ENCODE measurements around the gene RAI14.

Gene RAI14

GRCh38 chr5:34844106-34844505, 188.0 kb downstream of the RAI14 start:
- Histone ChIP-seq H2AFZ (ENCODE audit: low read depth, low read length) (no peak overlapping the region), H3K4me3 (ENCODE audit: low read length) (no peak overlapping the region), H3K36me3 (ENCODE audit: insufficient read depth, low read length) (no peaks in the 10 kb centered on the region), H3K9me3 (ENCODE audit: low read length) (peaks cover 5% of the 10 kb centered on the region), H3K4me1 (ENCODE audit: insufficient read depth, low read length) (peaks cover 8% of the 10 kb centered on the region), H3K27me3 (ENCODE audit: insufficient read depth, low read length) (no peaks in the 10 kb centered on the region)

- Histone ChIP-seq H3K27me3 (ENCODE audit: insufficient read depth, low read length) (no peaks in the 10 kb centered on the region), H2AFZ (ENCODE audit: low read depth, low read length) (no peak overlapping the region), H3K36me3 (ENCODE audit: insufficient read depth, low read length) (no peaks in the 10 kb centered on the region), H3K4me3 (ENCODE audit: low read length) (no peak overlapping the region), H3K9me3 (ENCODE audit: low read length) (peaks cover 5% of the 10 kb centered on the region), H3K4me1 (ENCODE audit: insufficient read depth, low read length) (peaks cover 3% of the 10 kb centered on the region)
Observed at GRCh38 chr5:34844999-34845398, 188.9 kb downstream of the RAI14 start.

- no peaks in the 10 kb centered on the region for H3K36me3 ChIP-seq (ENCODE audit: insufficient read depth, low read length)
- H3K9me3 ChIP-seq (ENCODE audit: low read length): peaks cover 5% of the 10 kb centered on the region
Observed at GRCh38 chr5:34847056-34847455, 190.9 kb downstream of the RAI14 start.

GRCh38 chr5:34847552-34847951, 191.4 kb downstream of the RAI14 start:
- H3K4me1 ChIP-seq (ENCODE audit: insufficient read depth, low read length): peaks cover 2% of the 10 kb centered on the region
- H3K27me3 ChIP-seq (ENCODE audit: insufficient read depth, low read length): no peaks in the 10 kb centered on the region
- peaks cover 3% of the 10 kb centered on the region for H3K9me3 ChIP-seq (ENCODE audit: low read length)
- no peaks in the 10 kb centered on the region for H3K36me3 ChIP-seq (ENCODE audit: insufficient read depth, low read length)
- H2AFZ ChIP-seq (ENCODE audit: low read depth, low read length): no peak overlapping the region
- H3K4me3 ChIP-seq (ENCODE audit: low read length): no peak overlapping the region

More at GRCh38 chr5:34847056-34847455, 190.9 kb downstream of the RAI14 start:
- Histone ChIP-seq H3K4me3 (ENCODE audit: low read length) (no peak overlapping the region), H2AFZ (ENCODE audit: low read depth, low read length) (no peak overlapping the region), H3K27me3 (ENCODE audit: insufficient read depth, low read length) (no peaks in the 10 kb centered on the region), H3K4me1 (ENCODE audit: insufficient read depth, low read length) (peaks cover 3% of the 10 kb centered on the region)

GRCh38 chr5:34848230-34848629, 192.1 kb downstream of the RAI14 start:
- peaks cover 2% of the 10 kb centered on the region for H3K9me3 ChIP-seq (ENCODE audit: low read length)
- H3K4me1 ChIP-seq (ENCODE audit: insufficient read depth, low read length): no peaks in the 10 kb centered on the region
- H2AFZ ChIP-seq (ENCODE audit: low read depth, low read length): no peak overlapping the region
- H3K4me3 ChIP-seq (ENCODE audit: low read length): no peak overlapping the region
- H3K36me3 ChIP-seq (ENCODE audit: insufficient read depth, low read length): no peaks in the 10 kb centered on the region
- H3K27me3 ChIP-seq (ENCODE audit: insufficient read depth, low read length): no peaks in the 10 kb centered on the region

GRCh38 chr5:34849253-34849652, 193.1 kb downstream of the RAI14 start:
- no peak overlapping the region for H2AFZ ChIP-seq (ENCODE audit: low read depth, low read length)
- H3K9me3 ChIP-seq (ENCODE audit: low read length): peaks cover 2% of the 10 kb centered on the region
- no peaks in the 10 kb centered on the region for H3K36me3 ChIP-seq (ENCODE audit: insufficient read depth, low read length)
- H3K4me3 ChIP-seq (ENCODE audit: low read length): no peak overlapping the region
- H3K4me1 ChIP-seq (ENCODE audit: insufficient read depth, low read length): peaks cover 8% of the 10 kb centered on the region
- H3K27me3 ChIP-seq (ENCODE audit: insufficient read depth, low read length): no peaks in the 10 kb centered on the region

GRCh38 chr5:34854459-34855174, 198.5 kb downstream of the RAI14 start:
- Histone ChIP-seq H3K36me3 (ENCODE audit: insufficient read depth, low read length) (no peaks in the 10 kb centered on the region), H3K4me3 (ENCODE audit: low read length) (no peak overlapping the region), H3K27me3 (ENCODE audit: insufficient read depth, low read length) (no peaks in the 10 kb centered on the region), H3K4me1 (ENCODE audit: insufficient read depth, low read length) (peaks cover 17% of the 10 kb centered on the region), H2AFZ (ENCODE audit: low read depth, low read length) (no peak overlapping the region), H3K9me3 (ENCODE audit: low read length) (peaks cover 2% of the 10 kb centered on the region)

- peaks cover 17% of the 10 kb centered on the region for H3K4me1 ChIP-seq (ENCODE audit: insufficient read depth, low read length)
- H3K36me3 ChIP-seq (ENCODE audit: insufficient read depth, low read length): no peaks in the 10 kb centered on the region
- H2AFZ ChIP-seq (ENCODE audit: low read depth, low read length): no peak overlapping the region
- H3K4me3 ChIP-seq (ENCODE audit: low read length): no peak overlapping the region
- H3K9me3 ChIP-seq (ENCODE audit: low read length): peaks cover 2% of the 10 kb centered on the region
- H3K27me3 ChIP-seq (ENCODE audit: insufficient read depth, low read length): no peaks in the 10 kb centered on the region
Observed at GRCh38 chr5:34857161-34857560, 201.0 kb downstream of the RAI14 start.

- H3K9me3 ChIP-seq (ENCODE audit: low read length): peaks cover under 1% of the 10 kb centered on the region
- no peak overlapping the region for H3K4me3 ChIP-seq (ENCODE audit: low read length)
- H3K4me1 ChIP-seq (ENCODE audit: insufficient read depth, low read length): peaks cover 17% of the 10 kb centered on the region
- H2AFZ ChIP-seq (ENCODE audit: low read depth, low read length): no peak overlapping the region
- no peaks in the 10 kb centered on the region for H3K36me3 ChIP-seq (ENCODE audit: insufficient read depth, low read length)
- no peaks in the 10 kb centered on the region for H3K27me3 ChIP-seq (ENCODE audit: insufficient read depth, low read length)
Observed at GRCh38 chr5:34857894-34858293, 201.8 kb downstream of the RAI14 start.

GRCh38 chr5:34858790-34859189, 202.7 kb downstream of the RAI14 start:
- Histone ChIP-seq H3K4me3 (ENCODE audit: low read length) (no peak overlapping the region), H3K36me3 (ENCODE audit: insufficient read depth, low read length) (no peaks in the 10 kb centered on the region), H3K27me3 (ENCODE audit: insufficient read depth, low read length) (no peaks in the 10 kb centered on the region), H3K4me1 (ENCODE audit: insufficient read depth, low read length) (peaks cover 13% of the 10 kb centered on the region), H3K9me3 (ENCODE audit: low read length) (no peaks in the 10 kb centered on the region), H2AFZ (ENCODE audit: low read depth, low read length) (no peak overlapping the region)

- Histone ChIP-seq H2AFZ (ENCODE audit: low read depth, low read length) (no peak overlapping the region), H3K9me3 (ENCODE audit: low read length) (no peaks in the 10 kb centered on the region), H3K36me3 (ENCODE audit: insufficient read depth, low read length) (no peaks in the 10 kb centered on the region), H3K27me3 (ENCODE audit: insufficient read depth, low read length) (no peaks in the 10 kb centered on the region), H3K4me3 (ENCODE audit: low read length) (no peak overlapping the region), H3K4me1 (ENCODE audit: insufficient read depth, low read length) (peaks cover 9% of the 10 kb centered on the region)
Observed at GRCh38 chr5:34859253-34859652, 203.1 kb downstream of the RAI14 start.

- H2AFZ ChIP-seq (ENCODE audit: low read depth, low read length): no peak overlapping the region
- H3K9me3 ChIP-seq (ENCODE audit: low read length): no peaks in the 10 kb centered on the region
Observed at GRCh38 chr5:34863946-34864345, 207.8 kb downstream of the RAI14 start.

GRCh38 chr5:34865091-34865490, 209.0 kb downstream of the RAI14 start:
- Histone ChIP-seq H3K4me3 (ENCODE audit: low read length) (no peak overlapping the region), H3K9me3 (ENCODE audit: low read length) (no peaks in the 10 kb centered on the region), H2AFZ (ENCODE audit: low read depth, low read length) (no peak overlapping the region), H3K27me3 (ENCODE audit: insufficient read depth, low read length) (no peaks in the 10 kb centered on the region), H3K36me3 (ENCODE audit: insufficient read depth, low read length) (no peaks in the 10 kb centered on the region), H3K4me1 (ENCODE audit: insufficient read depth, low read length) (peaks cover 13% of the 10 kb centered on the region)

More at GRCh38 chr5:34863946-34864345, 207.8 kb downstream of the RAI14 start:
- Histone ChIP-seq H3K4me1 (ENCODE audit: insufficient read depth, low read length) (peaks cover 3% of the 10 kb centered on the region), H3K4me3 (ENCODE audit: low read length) (no peak overlapping the region), H3K36me3 (ENCODE audit: insufficient read depth, low read length) (no peaks in the 10 kb centered on the region), H3K27me3 (ENCODE audit: insufficient read depth, low read length) (no peaks in the 10 kb centered on the region)

- H3K9me3 ChIP-seq (ENCODE audit: low read length): no peaks in the 10 kb centered on the region
- no peak overlapping the region for H3K4me3 ChIP-seq (ENCODE audit: low read length)
- H2AFZ ChIP-seq (ENCODE audit: low read depth, low read length): no peak overlapping the region
- H3K27me3 ChIP-seq (ENCODE audit: insufficient read depth, low read length): no peaks in the 10 kb centered on the region
- H3K4me1 ChIP-seq (ENCODE audit: insufficient read depth, low read length): peaks cover 13% of the 10 kb centered on the region
- no peaks in the 10 kb centered on the region for H3K36me3 ChIP-seq (ENCODE audit: insufficient read depth, low read length)
Observed at GRCh38 chr5:34866989-34867471, 210.9 kb downstream of the RAI14 start.
